NCI-H510A (cell line): ENCODE data around the gene PCBP4.
A peak's percentile ranks its signal among the peaks of the same experiment; 100 is the strongest.
"Not testable (repeated sequence)": the region's sequence is repeated elsewhere in the genome, so short reads cannot be mapped to it uniquely, and the experiment has no call there.

ENCODE experiments used
- DNase-seq: peaks from one replicate; lab custom pipeline; 2025; lab: John Stamatoyannopoulos, UW

The PCBP4 gene

DNA sequence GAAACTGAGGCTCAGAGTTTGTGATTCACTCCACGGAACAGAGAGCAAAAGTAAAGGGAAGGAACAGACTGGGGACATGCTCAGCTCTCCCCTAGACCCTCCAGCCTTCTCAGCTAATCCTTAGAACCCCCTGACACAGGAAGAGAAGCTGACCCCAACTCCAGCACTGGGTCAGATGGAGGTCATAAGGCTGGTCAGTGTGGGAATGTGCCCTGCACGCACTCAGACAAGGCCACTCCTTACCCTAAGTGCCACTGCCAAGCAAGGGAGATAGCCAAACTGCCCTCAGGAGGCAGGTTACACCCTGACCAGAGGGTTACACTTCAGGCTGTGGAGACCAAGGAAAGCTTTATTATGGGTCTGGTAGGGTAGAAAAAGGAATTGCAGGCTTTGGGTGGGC, 27.3 kb upstream of the PCBP4 start:
- DNase-seq, result no peak

DNA sequence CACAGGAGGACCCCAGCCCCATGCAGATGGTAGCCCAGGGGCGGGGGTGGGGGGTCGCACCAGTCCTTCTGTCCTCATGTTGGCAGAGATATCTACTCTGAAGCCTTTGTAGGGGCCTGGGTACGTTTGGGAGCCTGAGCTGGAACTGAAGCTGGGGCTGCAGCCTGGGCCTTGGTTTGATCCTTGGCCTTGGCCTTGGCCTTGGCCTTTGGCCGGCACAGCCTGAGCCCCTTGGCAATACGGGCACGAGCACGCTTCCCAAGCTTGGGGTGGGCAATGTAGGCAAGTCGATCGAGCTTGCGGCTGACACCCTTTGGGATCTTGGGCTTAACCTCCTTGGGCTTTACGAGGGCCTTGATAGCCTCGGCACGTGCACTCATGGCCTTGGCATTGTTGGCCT, 26.4 kb upstream of the PCBP4 start:
- DNase-seq, result not testable (repeated sequence)

DNA sequence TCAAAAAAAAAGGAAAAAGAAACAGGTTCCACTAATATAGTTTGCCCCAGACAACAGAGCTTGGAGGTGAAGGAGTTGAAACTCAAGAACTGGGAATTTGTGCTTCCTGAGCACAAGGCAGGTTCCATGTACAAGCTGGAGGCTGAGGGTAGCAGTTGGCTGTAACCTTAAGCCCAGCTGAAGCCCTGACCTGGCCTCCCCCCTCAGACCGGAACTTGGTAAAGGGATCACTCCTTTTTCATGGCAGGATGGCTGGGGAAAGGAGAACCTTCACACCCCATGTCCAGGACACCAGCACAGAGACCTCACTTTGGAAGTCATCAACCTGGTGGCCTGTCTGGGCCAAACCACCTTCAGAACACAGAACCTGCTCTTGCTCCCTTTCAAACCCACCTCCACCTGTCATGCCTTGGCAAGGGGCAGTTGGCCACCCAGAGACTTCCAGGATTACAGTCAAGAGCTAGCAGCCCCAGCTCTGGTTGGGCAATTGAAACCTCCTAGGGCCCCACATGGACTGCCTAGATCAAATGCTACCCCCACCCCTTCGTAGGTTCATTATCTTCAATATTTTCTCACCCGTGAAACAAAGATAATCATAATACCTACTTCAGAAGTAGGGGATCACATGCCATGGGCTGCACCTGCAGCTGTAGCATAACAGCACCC, 24.9 kb upstream of the PCBP4 start:
- no peak for DNase-seq

DNA sequence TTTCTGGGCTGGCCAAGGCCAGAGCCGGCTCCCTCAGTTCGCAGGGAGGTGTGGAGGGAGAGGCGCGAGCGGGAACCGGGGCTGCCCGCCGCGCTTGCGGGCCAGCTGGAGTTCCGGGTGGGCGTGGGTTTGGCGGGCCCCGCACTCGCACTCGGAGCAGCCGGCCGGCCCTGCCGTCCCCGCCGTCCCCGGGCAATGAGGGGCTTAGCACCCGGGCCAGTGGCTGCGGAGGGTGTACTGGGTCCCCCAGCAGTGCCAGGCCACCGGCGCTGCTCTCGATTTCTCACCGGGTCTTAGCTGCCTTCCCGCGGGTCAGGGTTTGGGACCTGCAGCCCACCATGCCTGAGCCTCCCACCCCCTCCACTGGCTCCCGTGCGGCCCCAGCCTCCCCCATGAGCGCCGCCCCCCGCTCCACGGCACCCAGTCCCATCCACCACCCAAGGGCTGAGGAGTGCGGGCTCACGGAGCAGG, 23.3 kb upstream of the PCBP4 start:
- not testable (repeated sequence) for DNase-seq

DNA sequence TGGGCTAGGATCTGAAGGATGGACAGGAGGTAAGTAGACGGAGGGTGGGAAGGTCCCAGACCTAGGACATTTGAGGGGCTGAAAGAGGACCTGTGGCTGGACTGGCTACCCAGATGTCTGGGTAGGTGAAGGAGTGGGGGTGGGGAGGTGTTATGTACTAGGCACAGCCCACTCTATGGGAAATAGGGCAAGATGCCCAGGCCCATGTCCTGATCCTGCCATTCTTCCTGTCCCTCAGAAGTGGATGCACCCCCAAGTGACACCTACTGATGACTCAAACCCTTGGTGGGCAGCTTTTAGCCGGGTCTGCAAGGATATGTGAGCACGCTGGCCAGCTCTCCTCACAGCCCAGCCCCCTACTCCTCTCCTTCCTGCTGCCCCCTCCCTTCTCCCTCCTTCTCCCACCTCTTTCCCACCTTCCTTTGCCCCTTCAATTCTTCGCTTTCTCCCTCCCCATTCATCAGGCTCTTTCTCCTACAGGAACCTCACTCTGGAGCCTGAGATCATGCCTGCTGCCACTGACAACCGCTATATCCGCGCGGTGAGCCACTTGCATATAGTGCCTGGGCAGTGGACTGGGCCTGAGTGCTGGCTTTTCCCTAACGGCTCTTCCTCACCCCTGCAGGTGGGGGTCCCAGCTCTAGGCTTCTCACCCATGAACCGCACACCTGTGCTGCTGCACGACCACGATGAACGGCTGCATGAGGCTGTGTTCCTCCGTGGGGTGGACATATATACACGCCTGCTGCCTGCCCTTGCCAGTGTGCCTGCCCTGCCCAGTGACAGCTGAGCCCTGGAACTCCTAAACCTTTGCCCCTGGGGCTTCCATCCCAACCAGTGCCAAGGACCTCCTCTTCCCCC, 21.3 kb upstream of the PCBP4 start:
- DNase-seq, result no peak

DNA sequence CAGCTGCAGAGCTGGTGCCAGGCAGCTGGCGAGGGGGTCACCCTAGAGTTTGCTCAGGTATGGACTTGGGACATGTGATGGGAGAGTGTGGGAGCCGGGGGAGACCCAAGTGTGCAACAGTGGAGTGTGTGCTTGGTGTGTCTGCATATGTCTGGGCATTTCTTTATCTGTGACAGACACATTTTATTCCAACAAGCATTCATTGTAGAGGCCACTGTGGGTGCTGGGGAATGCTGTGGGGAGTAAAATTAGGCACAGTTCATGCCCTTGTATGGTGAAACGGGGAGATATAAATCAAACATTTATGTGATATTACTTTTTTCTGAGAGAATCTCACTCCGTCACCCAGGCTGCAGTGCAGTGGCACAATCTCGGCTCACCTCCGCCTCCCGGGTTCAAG, 20.3 kb upstream of the PCBP4 start:
- no peak for DNase-seq

DNA sequence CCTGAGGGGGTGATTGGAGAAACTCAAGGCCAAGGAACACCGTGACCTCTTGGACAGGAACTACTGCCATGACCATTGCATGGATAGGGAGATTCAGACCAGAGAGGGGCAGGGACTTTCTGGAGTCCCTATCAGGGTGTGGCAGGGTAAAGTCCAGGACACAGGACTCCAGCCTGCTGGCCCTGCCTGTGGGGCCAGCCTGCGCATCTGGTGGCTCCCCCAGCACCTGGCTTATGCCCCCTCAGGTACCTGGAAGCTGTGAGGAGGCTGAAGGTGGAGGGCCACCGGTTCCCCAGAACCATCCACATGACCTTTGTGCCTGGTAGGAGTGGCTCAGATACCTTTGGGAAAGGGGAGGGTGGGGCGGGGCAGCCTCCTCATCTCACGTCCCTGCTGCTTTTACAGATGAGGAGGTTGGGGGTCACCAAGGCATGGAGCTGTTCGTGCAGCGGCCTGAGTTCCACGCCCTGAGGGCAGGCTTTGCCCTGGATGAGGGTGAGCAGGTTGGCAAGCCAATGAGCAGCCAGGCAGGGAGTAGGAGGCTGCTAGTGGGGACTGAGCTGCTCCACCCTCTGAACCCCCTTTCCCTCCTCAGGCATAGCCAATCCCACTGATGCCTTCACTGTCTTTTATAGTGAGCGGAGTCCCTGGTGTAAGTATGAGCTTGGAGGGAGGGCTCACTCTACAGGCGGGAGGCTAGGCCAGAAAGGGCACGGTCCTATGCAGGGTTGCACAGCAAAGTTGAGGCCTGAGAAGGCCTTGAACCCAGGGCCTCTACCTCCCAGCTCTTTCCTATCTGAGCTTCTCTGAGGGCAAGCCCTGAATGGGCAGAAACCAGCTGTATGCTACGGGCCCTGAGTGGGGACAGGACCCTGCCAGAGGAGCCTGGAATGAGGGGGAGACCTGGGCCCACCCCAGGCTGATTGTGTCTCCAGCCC, 19.0 kb upstream of the PCBP4 start:
- no peak for DNase-seq

DNA sequence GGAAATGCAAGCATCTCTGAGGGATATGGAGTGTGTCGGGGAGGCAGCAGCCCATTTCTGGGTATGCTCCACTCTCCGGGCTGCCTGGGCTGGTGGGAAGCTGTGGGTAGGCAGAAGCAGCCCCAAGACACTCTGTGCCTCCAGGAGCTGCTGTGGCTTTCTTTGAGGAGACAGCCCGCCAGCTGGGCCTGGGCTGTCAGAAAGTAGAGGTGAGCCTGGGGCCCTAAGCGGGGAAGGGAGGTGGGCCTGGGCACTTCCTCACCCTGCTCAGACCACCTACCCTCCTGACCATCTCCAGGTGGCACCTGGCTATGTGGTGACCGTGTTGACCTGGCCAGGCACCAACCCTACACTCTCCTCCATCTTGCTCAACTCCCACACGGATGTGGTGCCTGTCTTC, 17.8 kb upstream of the PCBP4 start:
- DNase-seq, result no peak

DNA sequence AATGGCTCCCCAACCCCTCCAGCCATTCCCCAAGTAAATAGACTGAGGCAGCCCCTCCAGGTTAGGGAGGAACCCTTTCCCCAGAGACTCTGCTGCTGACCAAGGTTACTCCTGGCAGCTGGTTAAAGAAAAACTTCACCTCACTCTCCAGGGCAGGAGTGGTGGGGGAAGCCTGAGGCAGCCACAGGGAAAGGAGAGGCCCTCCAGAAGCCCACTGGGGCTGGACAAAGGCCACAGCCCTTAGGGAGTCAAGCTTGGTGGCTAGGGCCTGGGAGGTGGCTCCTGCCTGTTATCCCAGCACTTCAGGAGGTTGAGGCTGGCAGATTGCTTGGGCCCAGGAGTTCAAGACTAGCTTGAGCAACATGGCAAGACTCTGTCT, 17.0 kb upstream of the PCBP4 start:
- no peak for DNase-seq

DNA sequence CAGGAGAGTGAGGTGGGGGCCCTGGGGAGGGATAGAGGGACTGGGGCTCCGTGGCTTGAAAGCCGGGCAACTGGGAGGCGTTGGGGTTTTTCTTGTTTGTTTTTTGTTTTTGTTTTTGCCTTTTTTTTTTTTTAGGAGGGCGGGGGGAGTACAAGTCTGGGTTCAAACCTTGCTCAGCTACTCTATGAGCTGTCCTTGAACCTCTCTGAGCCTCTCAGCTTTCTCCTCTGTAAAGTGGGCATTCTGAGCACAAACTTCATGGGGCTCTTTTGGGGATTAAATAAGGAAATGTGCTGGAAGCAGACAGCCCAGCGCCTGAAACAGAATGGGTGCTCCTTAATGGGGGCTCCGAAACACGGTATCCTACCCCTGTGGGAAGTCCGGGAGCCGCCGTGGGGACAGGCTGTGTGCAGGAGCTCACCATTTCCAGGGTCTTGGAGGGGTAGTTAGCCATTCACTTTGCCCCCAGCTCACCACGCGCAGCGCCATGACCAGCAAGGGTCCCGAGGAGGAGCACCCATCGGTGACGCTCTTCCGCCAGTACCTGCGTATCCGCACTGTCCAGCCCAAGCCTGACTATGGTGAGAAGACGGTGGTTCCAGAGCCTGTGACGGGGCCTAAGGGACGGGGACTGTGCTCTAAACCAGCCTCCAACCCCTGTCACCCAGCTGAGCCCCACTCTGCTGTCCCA, 16.5 kb upstream of the PCBP4 start:
- no peak for DNase-seq

DNA sequence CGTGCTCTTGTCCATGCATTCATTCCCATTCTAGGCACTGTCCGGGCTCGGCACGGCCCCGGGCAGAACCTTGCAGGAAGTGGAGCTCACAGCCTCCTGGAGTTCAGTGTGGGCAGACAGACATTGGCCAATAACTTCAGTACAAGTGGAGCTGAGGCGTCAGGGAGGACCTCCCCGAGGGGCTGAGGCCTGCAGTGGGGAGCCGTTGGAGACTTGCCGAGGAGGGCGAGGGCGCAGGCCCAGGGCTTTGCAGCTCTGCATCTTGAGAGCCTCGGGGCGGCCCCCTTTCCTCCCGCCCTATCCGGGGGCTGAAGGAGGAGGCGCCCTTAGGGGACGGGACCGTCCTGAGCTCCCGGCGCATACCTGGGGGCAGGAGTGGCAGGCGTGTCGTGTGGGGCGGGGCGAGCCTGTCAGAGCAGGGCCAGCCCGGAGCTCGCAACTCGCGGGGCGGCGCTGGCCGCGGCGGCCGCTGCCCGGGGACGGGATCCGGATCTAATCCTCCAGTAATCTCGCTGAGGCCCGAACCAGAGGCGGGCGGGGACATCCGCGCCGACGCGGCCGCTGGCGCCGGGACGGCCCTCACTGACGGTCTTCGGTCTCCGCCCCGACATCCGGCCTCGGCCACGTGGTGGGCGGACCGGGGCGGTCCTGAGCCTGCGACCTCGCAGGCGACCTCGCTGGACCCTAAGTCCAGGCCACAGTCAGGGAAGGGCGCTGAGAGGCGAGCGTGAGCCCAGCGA, 15.8 kb upstream of the PCBP4 start, which contains the start of gene ACY1:
Gene ACY1, plus strand, starts transcription at position 698 of the 740 bp plus-strand sequence. CDS start 530 bp downstream, outside the sequence.
- peak; percentile 72 for DNase-seq

DNA sequence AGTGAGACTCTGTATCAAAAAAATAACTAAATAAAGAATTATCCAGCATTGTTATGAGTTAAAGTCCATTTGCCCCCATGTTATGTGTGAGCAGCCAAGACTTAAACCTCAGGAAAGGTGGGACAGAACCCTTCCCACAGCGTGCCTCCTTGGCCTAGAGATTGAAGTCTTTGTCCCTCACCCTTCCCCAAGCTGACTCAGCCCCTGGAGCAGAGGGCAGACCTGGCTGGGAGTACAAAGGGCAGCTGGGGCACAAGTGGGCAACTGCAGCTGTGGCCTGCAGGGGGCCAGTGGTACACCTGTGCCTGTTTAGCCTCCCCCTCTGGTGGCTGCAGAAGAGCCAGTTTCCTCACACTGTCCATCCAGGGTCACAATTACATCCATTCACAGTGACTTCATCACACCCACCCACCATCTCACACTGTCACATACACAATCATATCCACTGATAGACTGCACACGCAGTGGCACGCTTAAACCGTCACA, 15.1 kb upstream of the PCBP4 start:
- peak; percentile 52 for DNase-seq

DNA sequence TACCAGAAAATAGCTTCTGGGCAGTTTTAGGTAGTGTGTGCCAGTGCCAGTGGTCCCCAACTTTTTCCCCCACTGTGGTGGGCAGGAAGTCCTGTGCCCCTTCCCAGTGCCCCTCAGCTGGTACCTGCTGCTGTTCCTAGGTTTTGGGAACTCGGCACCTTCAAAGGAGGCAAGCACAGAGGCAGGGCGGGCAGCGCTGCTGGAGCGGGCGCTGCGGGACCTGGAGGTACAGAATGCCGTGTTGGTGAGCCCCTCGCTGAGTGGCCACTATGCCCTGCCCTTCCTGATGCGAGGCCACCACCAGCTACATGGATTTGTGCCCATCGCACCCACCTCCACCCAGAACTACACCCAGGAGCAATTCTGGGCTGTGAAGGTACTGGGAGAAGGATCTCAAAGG, 13.0 kb upstream of the PCBP4 start:
- DNase-seq, result no peak

DNA sequence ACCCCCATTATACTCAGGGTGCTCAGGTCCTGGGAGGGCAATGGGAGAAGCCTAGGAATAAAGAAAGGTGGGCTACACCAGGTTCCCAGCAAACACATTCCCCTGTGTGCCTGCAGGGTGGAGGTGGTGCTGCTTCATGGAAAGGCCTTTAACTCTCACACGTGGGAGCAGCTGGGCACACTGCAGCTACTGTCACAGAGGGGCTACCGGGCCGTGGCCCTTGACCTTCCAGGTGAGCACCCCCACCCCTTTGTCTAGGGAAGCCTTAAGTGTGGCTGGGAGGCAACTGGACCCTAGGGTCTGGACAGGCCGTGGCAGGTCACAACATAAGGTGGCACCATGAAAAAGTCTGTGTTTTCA, 10.9 kb upstream of the PCBP4 start:
- DNase-seq, result no peak

DNA sequence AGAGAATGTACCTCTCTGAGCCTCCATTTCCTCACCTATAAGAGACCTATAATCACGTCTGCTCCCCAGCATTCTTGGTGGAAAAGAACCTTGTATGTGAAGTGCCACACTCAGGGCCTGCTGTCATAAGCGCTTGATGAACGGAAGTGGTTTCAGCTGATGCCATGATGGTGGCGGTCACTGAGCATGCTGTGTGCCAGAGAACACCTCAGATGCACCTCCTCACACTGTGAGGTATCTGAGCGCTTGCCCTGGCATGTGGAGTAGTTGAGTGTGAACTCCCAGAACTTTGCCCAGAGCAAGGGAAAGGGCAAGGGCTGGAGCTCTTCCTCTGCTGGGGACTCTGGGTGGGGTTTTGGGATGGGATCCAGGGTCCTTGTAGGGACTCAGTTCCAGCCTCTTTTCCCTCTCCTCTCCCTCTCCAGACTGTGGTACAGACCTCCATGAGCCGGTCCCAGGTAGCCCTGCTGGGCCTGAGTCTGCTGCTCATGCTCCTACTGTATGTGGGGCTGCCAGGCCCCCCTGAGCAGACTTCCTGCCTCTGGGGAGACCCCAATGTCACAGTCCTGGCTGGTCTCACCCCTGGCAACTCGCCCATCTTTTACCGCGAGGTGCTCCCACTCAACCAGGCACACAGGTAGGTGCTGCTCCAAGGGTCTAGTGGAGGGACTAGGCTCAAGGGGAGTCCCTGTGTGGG, 10.3 kb upstream of the PCBP4 start:
- no peak for DNase-seq

DNA sequence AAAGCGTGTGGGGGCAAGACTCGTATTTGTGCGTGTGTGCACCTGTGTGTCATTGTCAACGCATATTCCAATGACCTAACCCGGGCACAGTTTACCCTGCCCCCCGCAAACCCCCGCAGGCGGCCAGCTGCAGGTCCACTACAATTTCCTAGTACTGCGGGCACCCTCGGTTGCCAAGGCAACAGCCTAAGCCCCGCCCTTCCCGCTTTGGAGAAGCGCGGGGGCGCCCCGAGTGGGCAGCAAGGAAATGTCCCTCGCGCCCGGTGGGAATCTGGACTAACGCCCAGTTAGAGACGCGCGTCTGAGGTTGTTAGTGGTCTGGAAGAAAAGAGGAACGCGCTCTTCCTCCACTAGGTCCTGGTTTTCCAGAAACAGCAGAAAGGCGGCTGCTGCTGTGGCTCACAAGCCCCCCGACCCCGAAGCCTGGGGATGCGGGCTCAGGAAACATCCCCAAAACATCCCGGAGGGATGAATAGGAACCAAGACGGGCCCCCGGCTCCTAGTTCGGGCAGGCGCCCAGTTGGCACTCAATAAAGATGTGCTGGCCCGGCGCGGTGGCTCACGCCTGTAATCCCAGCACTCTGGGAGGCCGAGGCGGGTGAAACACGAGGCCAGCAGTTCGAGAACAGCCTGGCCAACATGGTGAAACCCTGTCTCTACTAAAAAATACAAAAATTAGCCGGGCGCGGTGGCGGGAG, 8.7 kb upstream of the PCBP4 start:
- DNase-seq, result no peak

DNA sequence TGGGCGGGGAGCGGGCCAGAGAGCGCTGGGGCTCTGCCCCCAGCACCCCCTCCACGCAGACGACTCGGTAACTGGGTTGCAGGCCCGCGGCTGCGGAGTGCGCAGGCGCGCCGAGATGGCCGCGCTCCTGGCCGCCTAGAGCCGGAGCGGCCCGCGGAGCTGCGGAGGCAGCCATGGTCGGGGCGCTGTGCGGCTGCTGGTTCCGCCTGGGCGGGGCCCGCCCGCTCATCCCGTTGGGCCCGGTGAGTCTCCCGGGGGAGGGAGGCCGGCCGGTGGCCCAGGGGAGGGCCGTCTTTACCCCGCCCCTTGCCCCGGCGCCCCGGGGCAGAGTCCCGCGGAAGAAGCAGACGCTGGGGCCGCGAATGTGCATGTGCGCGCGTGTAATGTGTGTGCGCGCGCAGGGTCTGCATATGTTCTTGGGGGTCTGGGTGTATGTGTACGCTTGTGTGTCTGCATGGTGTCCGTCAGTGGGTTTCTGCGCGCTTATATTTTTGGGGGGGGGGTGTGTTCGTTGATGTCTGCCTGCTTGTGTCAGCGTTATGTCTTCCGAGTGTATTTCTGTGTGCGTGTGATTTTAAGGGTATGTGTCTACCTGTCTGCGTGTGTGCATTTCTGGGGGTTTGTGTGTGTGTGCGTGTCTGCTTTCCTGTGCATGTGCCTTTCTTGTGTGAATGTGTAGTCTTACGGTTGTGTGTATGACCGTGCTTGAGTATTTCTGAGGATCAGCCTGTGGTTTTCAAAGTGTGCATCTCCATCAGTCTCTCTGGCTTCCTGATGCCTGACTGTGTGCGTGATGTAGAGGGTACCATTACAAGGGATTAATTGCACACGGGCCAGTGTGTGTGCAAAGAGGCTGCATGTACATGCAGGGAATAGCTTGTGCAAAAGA, 8.0 kb upstream of the PCBP4 start, which contains the start of gene ABHD14A:
Gene ABHD14A, plus strand, starts transcription at position 102 of the 889 bp plus-strand sequence. Its CDS starts 72 bp downstream, at position 174.
- peak; percentile 51 for DNase-seq

DNA sequence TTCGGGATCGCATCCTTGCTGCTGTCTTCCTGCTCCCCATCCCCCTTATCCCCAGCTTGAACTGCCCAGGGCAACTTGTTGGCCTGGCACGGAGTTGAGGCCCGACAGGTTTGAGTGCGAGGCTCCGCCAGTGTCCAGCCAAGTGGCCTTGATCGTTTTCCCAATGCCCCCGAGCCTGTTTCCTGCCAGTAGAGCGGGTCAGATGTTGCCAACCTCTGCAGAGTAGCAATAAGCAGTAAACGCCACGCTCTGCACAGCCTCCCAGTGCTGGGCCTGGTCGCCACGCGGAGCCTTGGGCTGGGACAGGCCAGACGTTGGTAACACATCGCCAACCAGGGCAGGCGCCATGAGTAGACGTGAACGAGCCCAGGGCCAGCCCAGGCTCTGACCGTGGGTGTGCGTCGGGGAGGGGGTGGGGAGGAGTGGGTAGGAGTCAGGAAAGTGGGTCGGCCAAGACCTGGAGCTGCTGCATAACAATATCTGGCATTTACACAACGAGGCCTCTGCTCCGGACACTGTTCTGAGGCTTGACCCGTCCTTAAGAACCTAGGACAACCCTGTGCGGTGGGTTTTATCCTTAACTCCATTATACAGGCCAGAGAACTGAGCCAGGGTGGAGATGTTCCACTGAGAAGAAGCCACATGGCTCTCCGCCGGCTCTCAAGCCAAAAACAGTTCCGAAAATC, 7.2 kb upstream of the PCBP4 start:
- no peak for DNase-seq
